ENCODE data around the gene UBA6. TPM values are rescaled to one million over a fixed set of nuclear protein-coding genes. Genes with fewer than 3 reads are reported as not detected.

The UBA6 gene
- total RNA-seq, 1 donor from 2014 or later, result 85.1 TPM

- no peak for TF ChIP-seq CTCF (IDR thresholded peaks at IDR 0.05; ENCODE audit: unreplicated experiment)
- no peaks in the 10 kb centered on the region for H3K27me3 Mint-ChIP-seq
- H3K9me3 Mint-ChIP-seq (ENCODE audit: low read depth), result no peaks in the 10 kb centered on the region
- H3K4me3 Mint-ChIP-seq (ENCODE audit: low read depth), result no peak overlapping the region
- H3K36me3 Mint-ChIP-seq (ENCODE audit: insufficient read depth), result no peaks in the 10 kb centered on the region
- DNase-seq (ENCODE audit: low spot score, unreplicated experiment), result no peak
- no peak overlapping the region for H3K27ac Mint-ChIP-seq
- H3K4me1 Mint-ChIP-seq (ENCODE audit: low read depth), result no peaks in the 10 kb centered on the region
Measured at GRCh38 chr4:67575232-67576058, 125.5 kb downstream of the UBA6 start.

- no peaks in the 10 kb centered on the region for H3K9me3 Mint-ChIP-seq (ENCODE audit: low read depth)
- no peaks in the 10 kb centered on the region for H3K36me3 Mint-ChIP-seq (ENCODE audit: insufficient read depth)
- DNase-seq (ENCODE audit: low spot score, unreplicated experiment), result no peak
- no peak for TF ChIP-seq CTCF (IDR thresholded peaks at IDR 0.05; ENCODE audit: unreplicated experiment)
- no peaks in the 10 kb centered on the region for H3K4me1 Mint-ChIP-seq (ENCODE audit: low read depth)
- no peak overlapping the region for H3K27ac Mint-ChIP-seq
- no peaks in the 10 kb centered on the region for H3K27me3 Mint-ChIP-seq
- no peak overlapping the region for H3K4me3 Mint-ChIP-seq (ENCODE audit: low read depth)
Measured at GRCh38 chr4:67573193-67573592, 127.8 kb downstream of the UBA6 start.

- Mint-ChIP-seq H3K9me3 (ENCODE audit: low read depth) (no peaks in the 10 kb centered on the region), H3K4me1 (ENCODE audit: low read depth) (no peaks in the 10 kb centered on the region), H3K36me3 (ENCODE audit: insufficient read depth) (no peaks in the 10 kb centered on the region), H3K27ac (no peak overlapping the region), H3K27me3 (no peaks in the 10 kb centered on the region), H3K4me3 (ENCODE audit: low read depth) (no peak overlapping the region)
- DNase-seq (ENCODE audit: low spot score, unreplicated experiment), result no peak
- TF ChIP-seq CTCF (IDR thresholded peaks at IDR 0.05; ENCODE audit: unreplicated experiment), result no peak
Measured at GRCh38 chr4:67571975-67572374, 129.0 kb downstream of the UBA6 start.

- Mint-ChIP-seq H3K27me3 (no peaks in the 10 kb centered on the region), H3K9me3 (ENCODE audit: low read depth) (no peaks in the 10 kb centered on the region), H3K27ac (no peak overlapping the region), H3K36me3 (ENCODE audit: insufficient read depth) (no peaks in the 10 kb centered on the region), H3K4me3 (ENCODE audit: low read depth) (no peak overlapping the region), H3K4me1 (ENCODE audit: low read depth) (no peaks in the 10 kb centered on the region)
- no peak for DNase-seq (ENCODE audit: low spot score, unreplicated experiment)
- no peak for TF ChIP-seq CTCF (IDR thresholded peaks at IDR 0.05; ENCODE audit: unreplicated experiment)
Measured at GRCh38 chr4:67570537-67570936, 130.4 kb downstream of the UBA6 start.

- no peaks in the 10 kb centered on the region for H3K27me3 Mint-ChIP-seq
- no peak overlapping the region for H3K4me3 Mint-ChIP-seq (ENCODE audit: low read depth)
- no peaks in the 10 kb centered on the region for H3K9me3 Mint-ChIP-seq (ENCODE audit: low read depth)
- H3K27ac Mint-ChIP-seq, result no peak overlapping the region
- H3K4me1 Mint-ChIP-seq (ENCODE audit: low read depth), result no peaks in the 10 kb centered on the region
- TF ChIP-seq CTCF (IDR thresholded peaks at IDR 0.05; ENCODE audit: unreplicated experiment), result no peak
- no peak for DNase-seq (ENCODE audit: low spot score, unreplicated experiment)
- no peaks in the 10 kb centered on the region for H3K36me3 Mint-ChIP-seq (ENCODE audit: insufficient read depth)
Measured at GRCh38 chr4:67568820-67569219, 132.1 kb downstream of the UBA6 start.
